Ovary (tissue), 9 donors: ENCODE results near the gene DIP2C. TPM values are rescaled to one million over a fixed set of nuclear protein-coding genes. Genes with fewer than 3 reads are reported as not detected.
"Not testable (repeated sequence)": the region's sequence is repeated elsewhere in the genome, so short reads cannot be mapped to it uniquely, and the experiment has no call there.

Experiments used
- DNase-seq, 5 donors: peaks; one replicate each; pipeline ENCODE4 v3.0.0-alpha.2; 2019 to 2020
- H3K27ac ChIP-seq, 2 donors: fragments of 200-600 bp; one replicate each; pipeline versions ENCODE4 v1.5.1 to v1.8.0; 2019 to 2022
- H3K27me3 ChIP-seq: fragments of 200-600 bp; one replicate; pipeline ENCODE4 v1.8.0; 2022
- H3K36me3 ChIP-seq: fragments of 200-600 bp; sonication (generic); one replicate; pipeline ENCODE4 v1.5.1; 2019
- H3K4me1 ChIP-seq: one replicate; pipeline ENCODE4 v1.8.1; 2013; ENCODE audit warnings: mild to moderate bottlenecking, moderate library complexity; ENCODE audit not compliant: insufficient read depth
- H3K4me3 ChIP-seq: fragments of 200-600 bp; sonication (generic); one replicate; pipeline ENCODE4 v1.5.1; 2017
- H3K9me3 ChIP-seq, 2 donors: fragments of 200-600 bp in 1 of 2; sonication (generic) in 1 of 2; one replicate each; pipeline versions ENCODE4 v1.5.1 to v1.8.1; 2013 to 2019; ENCODE audit warnings: mild to moderate bottlenecking in 1 of 2, moderate library complexity in 1 of 2
- EP300 ChIP-seq: sonication (generic); formaldehyde crosslinking; IDR thresholded peaks from one replicate; pipeline ENCODE4 v1.6.1; 2017; ENCODE audit warnings: antibody characterized with exemption
- POLR2A ChIP-seq: fragments of 450-650 bp; IDR thresholded peaks from one replicate; pipeline ENCODE4 v1.6.1; 2017; ENCODE audit warnings: antibody characterized with exemption, mild to moderate bottlenecking, moderate library complexity
- WGBS, 3 donors: extraction: QIAGEN DNeasy Blood & Tissue Kit in 1 of 3; methylation state at CpG; one replicate each; pipeline versions ENCODE4 v1.1.5 to v1.1.7; 2013 to 2017; 5-methylcytosine and 5-hydroxymethylcytosine counted together
- intact Hi-C, 4 donors: fragments of 100-400 bp; cut with DNase I; formaldehyde crosslinking; loops; one replicate each; pipeline versions ENCODE4 v1.11.0 to v1.15.1; 2022 to 2023
- polyA plus RNA-seq, 2 donors: library from polyadenylated mRNA; stranded (reverse); fragments of 200-250 nt in 1 of 2; fragments of 350-450 nt in 1 of 2; fragmentation: Illumina TruSeq in 1 of 2; extraction: RNeasy Lipid Tissue Mini Kit (QIAGEN cat#74804) in 1 of 2; gene quantifications; one replicate each; pipeline ENCODE4 v1.2.3, GENCODE V29; 2013 to 2014
- total RNA-seq, 7 donors: library from RNA; depleted of rRNA in 2 of 7; stranded (reverse); fragments of >200 nt in 2 of 7; fragmentation: NEBNext Ultra II Directional in 3 of 7; extraction: Animal tissue kit (Norgen Biotek cat#: 25700) in 3 of 7; gene quantifications; one replicate each; pipeline versions ENCODE4 v1.1.0 to v1.2.4, GENCODE V29; 2016 to 2023
- TF ChIP-seq, protein P1 (sequence below), 3 donors: fragments of 450-650 bp in 2 of 3; fragments of 200-600 bp in 1 of 3; IDR thresholded peaks; one replicate each; pipeline versions ENCODE4 v1.5.1 to v1.8.0; 2016 to 2022; ENCODE audit warnings: antibody characterized with exemption in 3 of 3, mild to moderate bottlenecking in 1 of 3
- donor health status: DM: no; HTN: no; CAD: no; lungs with moderate emphysema.
- donor health status: DM: no; HTN: no; CAD: no.
- donor health status: Bipolar disorder and iron deficiency.
- donor health status: DM: yes; HTN: yes; CAD: no.
- donor health status: DM: no; HTN: no; CAD: no.
- donor health status: DM: yes; HTN: yes; CAD: no.

DIP2C gene
- total and polyA plus RNA-seq, 9 donors = 10.1 to 29.4 (median 22.2) TPM

DNA sequence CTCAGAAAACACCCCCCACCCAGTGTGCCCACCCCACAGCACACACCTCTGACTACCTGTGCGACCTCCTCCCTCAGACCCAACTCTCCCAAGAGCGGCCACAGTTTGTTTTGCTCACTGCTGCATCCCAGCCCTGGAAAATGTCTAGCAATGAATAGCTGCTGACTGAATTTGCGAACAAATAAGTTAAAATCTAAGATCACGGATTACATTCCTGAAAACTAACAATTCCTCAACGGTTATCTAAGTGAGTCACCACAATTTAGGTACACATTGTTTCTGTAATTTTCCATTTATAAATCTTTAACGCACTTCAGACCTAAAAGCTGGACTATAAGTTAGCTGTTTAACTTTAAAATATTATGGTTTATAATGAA lies 319.0 kb downstream of the DIP2C start:
- no peaks in the 10 kb centered on the region for H3K27me3 ChIP-seq
- no peak for DNase-seq
- no peaks in the 10 kb centered on the region for H3K4me1 ChIP-seq
- whole genome bisulfite sequencing, 3 donors = 58 to 67% (median 66%) methylated on average over 6 of the region's 6 CpGs
- H3K27ac ChIP-seq = no peak overlapping the region
- intact Hi-C loops = no loop called here
- H3K36me3 ChIP-seq = no peaks in the 10 kb centered on the region
- no peak for TF ChIP-seq POLR2A
- TF ChIP-seq, protein P1, sequence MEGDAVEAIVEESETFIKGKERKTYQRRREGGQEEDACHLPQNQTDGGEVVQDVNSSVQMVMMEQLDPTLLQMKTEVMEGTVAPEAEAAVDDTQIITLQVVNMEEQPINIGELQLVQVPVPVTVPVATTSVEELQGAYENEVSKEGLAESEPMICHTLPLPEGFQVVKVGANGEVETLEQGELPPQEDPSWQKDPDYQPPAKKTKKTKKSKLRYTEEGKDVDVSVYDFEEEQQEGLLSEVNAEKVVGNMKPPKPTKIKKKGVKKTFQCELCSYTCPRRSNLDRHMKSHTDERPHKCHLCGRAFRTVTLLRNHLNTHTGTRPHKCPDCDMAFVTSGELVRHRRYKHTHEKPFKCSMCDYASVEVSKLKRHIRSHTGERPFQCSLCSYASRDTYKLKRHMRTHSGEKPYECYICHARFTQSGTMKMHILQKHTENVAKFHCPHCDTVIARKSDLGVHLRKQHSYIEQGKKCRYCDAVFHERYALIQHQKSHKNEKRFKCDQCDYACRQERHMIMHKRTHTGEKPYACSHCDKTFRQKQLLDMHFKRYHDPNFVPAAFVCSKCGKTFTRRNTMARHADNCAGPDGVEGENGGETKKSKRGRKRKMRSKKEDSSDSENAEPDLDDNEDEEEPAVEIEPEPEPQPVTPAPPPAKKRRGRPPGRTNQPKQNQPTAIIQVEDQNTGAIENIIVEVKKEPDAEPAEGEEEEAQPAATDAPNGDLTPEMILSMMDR (IDR thresholded peaks at IDR 0.05) = no peak
- TF ChIP-seq EP300 = no peak
- no peak overlapping the region for H3K4me3 ChIP-seq
- H3K9me3 ChIP-seq = no peaks in the 10 kb centered on the region

DNA sequence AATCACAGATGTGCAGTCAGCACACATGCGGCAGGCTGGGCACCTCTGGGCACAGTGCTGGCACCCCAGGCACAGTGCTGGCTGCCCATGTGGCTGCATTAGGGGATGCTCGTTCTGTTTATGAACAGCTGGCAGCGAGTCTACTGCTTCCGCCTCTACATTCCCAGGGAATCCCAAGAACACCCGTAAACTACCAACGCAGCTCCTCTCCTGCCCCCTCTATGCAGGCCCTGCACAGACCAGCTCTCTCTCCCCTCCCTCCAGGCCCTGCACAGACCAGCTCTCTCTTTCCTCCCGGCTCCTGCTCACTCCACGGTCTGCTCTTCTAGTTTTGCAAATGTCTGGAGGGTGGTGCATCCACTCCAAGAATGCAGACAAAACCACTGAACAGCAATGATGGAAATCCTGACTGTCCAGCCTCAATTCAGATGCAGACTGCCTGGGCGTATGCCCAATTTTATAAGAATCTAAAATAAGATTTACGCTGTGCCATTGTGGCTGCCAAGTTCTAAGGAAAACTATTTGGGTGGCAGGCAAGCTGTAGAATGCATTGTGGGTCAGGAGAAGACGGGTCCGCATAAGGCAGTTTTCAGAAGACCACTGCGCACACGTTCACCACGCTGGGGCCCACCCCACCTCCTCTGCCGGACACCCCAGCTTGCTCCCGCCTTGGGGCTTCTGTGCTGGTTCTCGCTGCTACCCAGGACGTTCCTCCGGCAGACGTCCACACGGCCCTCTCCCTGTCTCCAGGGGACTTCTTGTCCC lies 319.6 kb downstream of the DIP2C start:
- TF ChIP-seq POLR2A = no peak
- no peak for TF ChIP-seq EP300
- TF ChIP-seq, protein P1 (IDR thresholded peaks at IDR 0.05) = no peak
- DNase-seq = no peak
- H3K9me3 ChIP-seq = no peaks in the 10 kb centered on the region
- no peaks in the 10 kb centered on the region for H3K36me3 ChIP-seq
- H3K27me3 ChIP-seq = no peaks in the 10 kb centered on the region
- 58 to 75% (median 72%) methylated on average over 22 of the region's 22 CpGs for WGBS, 3 donors
- H3K4me3 ChIP-seq = no peak overlapping the region
- intact Hi-C loops = no loop called here
- no peaks in the 10 kb centered on the region for H3K4me1 ChIP-seq
- no peak overlapping the region for H3K27ac ChIP-seq

DNA sequence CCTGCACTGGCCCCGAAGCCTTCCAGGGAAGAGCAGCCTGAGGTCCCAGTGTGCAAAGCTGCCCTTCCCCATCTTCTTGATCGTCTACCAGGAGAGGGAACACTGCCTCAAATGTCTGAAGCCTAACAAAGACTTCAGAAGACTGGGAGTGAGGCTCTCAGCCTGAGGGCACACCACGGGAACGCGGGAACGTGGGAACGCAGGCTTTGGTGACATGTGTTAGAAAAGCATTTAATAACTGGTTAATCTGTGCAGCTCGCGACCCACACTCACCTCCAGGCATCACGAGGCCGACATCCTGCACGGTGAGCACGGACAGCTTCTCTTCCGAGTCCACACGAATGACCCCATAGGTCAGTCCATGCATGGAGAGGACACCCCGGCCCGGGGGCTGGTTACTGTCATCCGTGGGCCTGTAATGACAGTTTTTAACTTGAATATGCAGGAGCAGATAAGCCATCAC lies 320.2 kb downstream of the DIP2C start:
- intact Hi-C loops = no loop called here
- WGBS, 3 donors = 74 to 82% (median 79%) methylated on average over 18 of the region's 18 CpGs
- Histone ChIP-seq H3K4me3 (no peak overlapping the region), H3K27ac (no peak overlapping the region), H3K36me3 (no peaks in the 10 kb centered on the region), H3K9me3 (no peaks in the 10 kb centered on the region), H3K4me1 (no peaks in the 10 kb centered on the region), H3K27me3 (no peaks in the 10 kb centered on the region)
- no peak for DNase-seq
- TF ChIP-seq, protein P1 (IDR thresholded peaks at IDR 0.05) = no peak
- no peak for TF ChIP-seq POLR2A
- TF ChIP-seq EP300 = no peak

DNA sequence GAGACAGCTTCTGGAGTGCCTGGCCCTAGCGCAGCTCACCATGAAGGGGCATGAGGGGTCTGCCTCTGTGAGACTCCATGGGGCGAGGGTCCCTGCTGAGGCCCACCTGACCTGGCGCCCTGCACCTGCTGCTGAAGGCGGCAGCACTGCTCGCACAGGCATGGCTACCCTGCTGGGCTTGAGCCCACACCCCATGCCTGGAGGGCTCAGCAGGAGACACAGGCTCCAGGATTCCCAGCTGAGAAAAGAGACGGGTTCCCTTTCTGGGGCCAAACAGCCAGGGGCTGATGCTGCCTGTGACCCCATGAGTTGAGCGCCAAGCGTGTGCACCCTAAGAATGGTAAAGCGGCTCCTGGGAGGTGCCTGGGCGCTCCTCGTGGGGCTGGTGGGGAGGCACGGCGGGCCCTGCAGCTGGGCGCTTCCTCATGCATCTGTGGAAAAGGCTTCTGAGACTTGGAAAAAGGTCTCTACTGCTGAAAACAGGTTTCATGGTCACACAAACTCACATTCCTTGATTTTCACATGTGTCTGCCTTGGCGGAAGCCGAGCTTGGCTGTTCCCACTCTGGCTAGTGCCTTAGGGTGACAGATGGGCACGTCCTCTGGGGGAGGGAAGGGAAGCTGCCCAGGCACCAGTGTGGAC lies 320.8 kb downstream of the DIP2C start:
- TF ChIP-seq EP300 (no peak), POLR2A (no peak)
- TF ChIP-seq, protein P1 (IDR thresholded peaks at IDR 0.05) = no peak
- H3K4me1 ChIP-seq = no peaks in the 10 kb centered on the region
- no peaks in the 10 kb centered on the region for H3K36me3 ChIP-seq
- WGBS, 3 donors = 92 to 96% (median 95%) methylated on average over 17 of the region's 17 CpGs
- no peaks in the 10 kb centered on the region for H3K9me3 ChIP-seq
- H3K27me3 ChIP-seq = no peaks in the 10 kb centered on the region
- intact Hi-C loops = no loop called here
- no peak for DNase-seq
- H3K4me3 ChIP-seq = no peak overlapping the region
- no peak overlapping the region for H3K27ac ChIP-seq

DNA sequence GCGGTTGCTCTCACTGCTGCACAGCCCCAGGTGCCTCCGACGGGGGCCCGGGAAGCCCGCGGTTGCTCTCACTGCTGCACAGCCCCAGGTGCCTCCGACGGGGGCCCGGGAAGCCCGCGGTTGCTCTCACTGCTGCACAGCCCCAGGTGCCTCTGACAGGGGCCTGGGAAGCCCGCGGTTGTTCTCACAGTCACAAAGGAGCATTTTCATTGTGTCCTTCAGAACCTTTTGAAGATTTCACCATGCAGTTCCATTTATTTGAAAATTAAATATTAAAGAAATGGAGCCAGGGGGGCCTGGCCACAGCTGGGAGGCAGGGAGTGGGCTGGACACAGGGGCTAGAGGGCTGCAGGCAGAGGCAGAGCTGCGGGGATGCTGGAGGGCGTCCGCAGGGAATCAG lies 321.4 kb downstream of the DIP2C start:
- H3K36me3 ChIP-seq, DNase-seq, H3K4me1 ChIP-seq, intact Hi-C loops, H3K27ac ChIP-seq, H3K27me3 ChIP-seq, H3K9me3 ChIP-seq, H3K4me3 ChIP-seq: not testable (repeated sequence)
- 95 to 97% (median 95%) methylated on average over 8 to 10 of the region's 16 CpGs for WGBS, 3 donors
